Endothelial cell of hepatic sinusoid (primary cell): ENCODE measurements around the gene MIDN.
"Not testable (repeated sequence)": the region's sequence is repeated elsewhere in the genome, so short reads cannot be mapped to it uniquely, and the experiment has no call there.

Experiments used
- in situ Hi-C: cut with HindIII; loops from 2 replicates; pipeline ENCODE4 v1.10.0; 2017; ENCODE audit warnings: low sequenced_read_pairs

Gene MIDN

GRCh38 chr19:1245494-1246264, 2.7 kb upstream of the MIDN start:
- in situ Hi-C loops, result no loop called here

GRCh38 chr19:1246265-1247087, 1.9 kb upstream of the MIDN start:
- in situ Hi-C loops, result not testable (repeated sequence)

GRCh38 chr19:1247748-1248138, 640 bp upstream of the MIDN start:
- in situ Hi-C loops, result no loop called here

- in situ Hi-C loops, result no loop called here
Observed at GRCh38 chr19:1248786-1249297, 459 bp downstream of the MIDN start.

- in situ Hi-C loops, result no loop called here
Observed at GRCh38 chr19:1249298-1249989, 1.1 kb downstream of the MIDN start.

- in situ Hi-C loops, result no loop called here
Observed at GRCh38 chr19:1249990-1250436, 1.6 kb downstream of the MIDN start.

- in situ Hi-C loops, result no loop called here
Observed at GRCh38 chr19:1250437-1251260, 2.3 kb downstream of the MIDN start.

GRCh38 chr19:1251330-1252220, 3.2 kb downstream of the MIDN start:
- in situ Hi-C loops, result no loop called here

GRCh38 chr19:1252221-1252820, 3.9 kb downstream of the MIDN start:
- in situ Hi-C loops, result no loop called here

- in situ Hi-C loops, result no loop called here
Observed at GRCh38 chr19:1252821-1253513, 4.6 kb downstream of the MIDN start.

GRCh38 chr19:1253514-1254080, 5.2 kb downstream of the MIDN start:
- in situ Hi-C loops, result no loop called here

GRCh38 chr19:1254081-1254527, 5.7 kb downstream of the MIDN start:
- in situ Hi-C loops, result no loop called here

- in situ Hi-C loops, result no loop called here
Observed at GRCh38 chr19:1254530-1255185, 6.3 kb downstream of the MIDN start.

GRCh38 chr19:1255186-1256161, 7.1 kb downstream of the MIDN start:
- in situ Hi-C loops, result no loop called here

- in situ Hi-C loops, result no loop called here
Observed at GRCh38 chr19:1256646-1257474, 8.5 kb downstream of the MIDN start.
